GM12801 (cell line): ENCODE results near the gene PCID2.

Source experiments
- TF ChIP-seq, protein P1 (sequence below): IDR thresholded peaks from one replicate; pipeline ENCODE4 v1.5.1; 2011; ENCODE audit warnings: control low read depth; ENCODE audit not compliant: insufficient read length; ENCODE audit errors: extremely low read depth

PCID2 gene

DNA sequence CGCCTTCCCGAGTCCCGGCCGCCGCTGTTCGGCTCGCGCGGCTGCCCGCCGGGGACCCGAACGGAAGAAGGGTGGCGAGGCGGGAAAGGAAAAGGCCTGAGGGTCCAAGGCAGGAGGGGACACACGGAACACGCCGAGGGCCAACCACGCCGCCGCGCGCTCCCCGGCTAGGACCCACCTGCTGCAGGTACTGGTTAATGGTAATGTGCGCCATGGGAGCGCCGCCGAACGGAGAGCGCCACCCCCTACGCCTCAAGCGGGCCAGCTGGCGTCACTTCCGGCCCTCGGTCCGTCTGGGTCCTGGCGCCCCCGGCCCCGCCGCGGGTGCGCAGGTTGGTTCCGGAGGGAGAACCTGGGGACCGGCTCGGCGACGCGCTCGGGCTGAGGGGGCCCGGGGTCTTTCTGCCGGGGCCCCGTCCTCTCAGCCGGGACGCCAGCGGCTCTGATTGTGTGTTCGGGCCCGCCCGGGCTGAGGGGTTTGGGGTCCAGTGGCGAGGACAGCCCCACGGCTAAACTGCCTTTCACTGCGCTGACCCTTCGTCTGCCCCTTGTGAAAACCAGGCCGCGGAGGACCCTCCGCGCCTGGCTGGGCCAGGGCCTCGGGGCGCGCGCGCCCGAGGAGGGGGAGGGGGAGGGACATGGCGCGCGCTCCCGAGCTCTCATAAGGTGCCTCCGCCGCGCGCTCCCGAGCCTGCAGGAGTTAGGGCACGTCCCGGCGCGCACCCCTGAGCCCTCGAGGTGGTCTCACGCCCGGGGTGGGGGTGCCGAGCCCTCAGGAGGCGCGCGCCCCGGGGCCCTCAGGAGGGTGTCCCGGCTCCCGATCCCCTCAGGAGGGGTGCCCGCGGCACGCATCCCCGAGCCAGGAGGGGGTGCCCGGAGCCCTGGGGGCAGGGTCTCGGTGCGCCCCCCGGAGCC lies at the start of gene PCID2:
TSS of gene PCID2 (minus strand) at position 249 of the 915 bp plus-strand sequence. CDS start at position 214, 35 bp downstream.
- TF ChIP-seq, protein P1, sequence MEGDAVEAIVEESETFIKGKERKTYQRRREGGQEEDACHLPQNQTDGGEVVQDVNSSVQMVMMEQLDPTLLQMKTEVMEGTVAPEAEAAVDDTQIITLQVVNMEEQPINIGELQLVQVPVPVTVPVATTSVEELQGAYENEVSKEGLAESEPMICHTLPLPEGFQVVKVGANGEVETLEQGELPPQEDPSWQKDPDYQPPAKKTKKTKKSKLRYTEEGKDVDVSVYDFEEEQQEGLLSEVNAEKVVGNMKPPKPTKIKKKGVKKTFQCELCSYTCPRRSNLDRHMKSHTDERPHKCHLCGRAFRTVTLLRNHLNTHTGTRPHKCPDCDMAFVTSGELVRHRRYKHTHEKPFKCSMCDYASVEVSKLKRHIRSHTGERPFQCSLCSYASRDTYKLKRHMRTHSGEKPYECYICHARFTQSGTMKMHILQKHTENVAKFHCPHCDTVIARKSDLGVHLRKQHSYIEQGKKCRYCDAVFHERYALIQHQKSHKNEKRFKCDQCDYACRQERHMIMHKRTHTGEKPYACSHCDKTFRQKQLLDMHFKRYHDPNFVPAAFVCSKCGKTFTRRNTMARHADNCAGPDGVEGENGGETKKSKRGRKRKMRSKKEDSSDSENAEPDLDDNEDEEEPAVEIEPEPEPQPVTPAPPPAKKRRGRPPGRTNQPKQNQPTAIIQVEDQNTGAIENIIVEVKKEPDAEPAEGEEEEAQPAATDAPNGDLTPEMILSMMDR = no peak

DNA sequence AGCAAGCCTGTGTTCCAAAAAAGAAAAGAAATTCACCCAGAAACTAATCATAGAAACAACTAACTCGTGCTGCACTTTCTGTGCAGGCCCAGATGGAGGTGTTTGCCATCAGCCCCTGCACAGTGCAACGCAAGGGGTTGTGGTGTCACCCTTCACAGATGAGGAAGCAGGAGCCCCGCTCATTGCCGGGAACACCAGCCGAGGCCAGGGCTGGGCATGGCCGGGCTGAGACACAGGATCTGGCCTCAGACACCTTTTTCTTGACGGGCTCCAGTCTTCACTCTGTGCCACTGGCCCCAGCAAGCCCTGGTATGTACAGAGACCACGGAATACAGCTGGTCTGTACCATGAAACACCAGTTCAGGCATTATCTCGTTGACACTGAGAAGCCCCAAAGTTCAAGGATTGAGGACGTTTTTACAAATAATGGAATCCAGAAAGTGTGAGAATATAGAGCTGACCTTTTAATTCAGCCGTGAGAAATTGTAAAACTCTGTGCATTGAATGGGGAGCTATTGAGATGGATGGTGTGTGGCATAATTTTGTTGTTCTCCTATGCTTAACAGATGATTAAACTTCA lies 44.1 kb upstream of the PCID2 start:
- TF ChIP-seq, protein P1 = no peak

DNA sequence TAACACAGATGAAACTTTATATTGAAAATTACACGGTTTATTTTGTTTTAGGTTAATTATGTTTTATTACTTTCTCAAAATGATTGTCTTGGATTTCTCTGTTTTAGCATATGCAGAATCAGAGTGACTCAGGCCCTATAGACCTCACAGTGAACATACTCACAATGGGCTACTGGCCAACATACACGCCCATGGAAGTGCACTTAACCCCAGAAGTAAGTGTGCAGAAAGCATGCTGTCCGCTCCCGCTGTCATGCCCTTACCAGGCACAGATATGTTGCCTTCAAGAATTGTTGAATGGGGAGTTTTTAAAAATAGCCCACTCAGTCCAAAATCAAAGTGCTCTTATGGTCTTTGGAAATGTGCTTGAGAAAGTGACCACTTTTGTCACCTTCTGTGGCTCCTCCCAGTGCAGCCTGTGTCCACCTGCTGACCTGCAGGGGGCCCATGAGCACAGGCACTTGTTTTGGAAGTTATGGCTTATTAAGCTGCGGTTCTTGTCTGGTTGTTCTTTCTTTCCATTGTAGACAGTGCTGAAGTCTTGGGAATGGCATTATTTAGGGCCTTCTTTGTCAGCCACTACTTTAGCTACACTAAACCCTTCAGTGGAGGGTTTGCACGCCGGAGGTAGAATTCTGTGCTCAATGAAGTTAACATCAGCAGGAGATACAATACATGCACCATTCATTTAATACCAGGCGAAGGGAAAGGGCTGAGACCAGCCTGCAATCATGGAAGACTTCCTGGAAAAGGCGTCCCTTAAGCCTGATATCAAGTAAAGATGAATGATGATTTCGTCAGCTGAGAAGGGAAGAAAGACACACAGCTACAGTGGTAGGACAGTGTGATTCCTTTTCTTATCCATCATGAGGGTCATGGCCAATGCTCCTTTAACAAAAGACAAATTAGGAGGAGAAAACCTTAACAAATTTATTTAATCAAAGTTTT lies 37.7 kb upstream of the PCID2 start:
- TF ChIP-seq, protein P1 = no peak

DNA sequence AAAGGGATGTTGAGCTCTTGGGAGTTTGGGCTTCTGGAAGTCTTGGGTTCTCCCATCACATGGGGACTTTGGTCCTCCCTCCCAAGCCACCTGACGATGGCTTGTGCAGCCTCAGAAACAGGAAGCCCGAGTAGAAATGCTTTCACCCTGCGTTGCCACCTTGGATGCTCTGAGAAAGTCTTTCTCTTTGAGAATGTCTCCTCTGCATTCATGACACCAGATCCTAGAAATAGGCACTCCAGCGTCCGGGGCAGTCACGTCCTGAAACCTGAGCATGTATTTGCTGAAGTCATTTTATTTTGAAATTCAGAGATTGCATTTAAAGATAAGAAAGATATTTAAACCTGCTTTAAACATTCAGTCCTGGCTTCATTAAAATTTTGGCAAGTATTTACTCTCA lies 35.4 kb upstream of the PCID2 start:
- TF ChIP-seq, protein P1 = no peak

DNA sequence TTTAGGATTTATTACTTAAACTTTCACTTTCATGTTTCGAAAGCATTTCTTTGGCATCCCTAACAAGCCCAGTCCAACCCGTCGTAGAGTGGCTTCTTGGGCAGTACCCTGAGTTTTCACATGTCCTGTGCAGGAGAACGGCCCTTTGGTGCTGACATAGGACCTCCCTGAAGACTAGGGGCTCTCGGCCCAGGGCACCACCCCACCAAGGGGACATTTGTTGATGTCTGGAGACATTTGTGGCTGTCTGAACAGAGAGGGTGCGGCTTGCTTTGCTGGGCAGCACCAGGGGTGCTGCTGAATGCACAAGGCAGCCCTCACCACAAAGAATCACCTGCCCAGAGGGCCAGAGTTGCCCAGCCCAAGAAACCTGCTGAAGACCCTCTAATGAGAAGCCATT lies 31.5 kb upstream of the PCID2 start:
- TF ChIP-seq, protein P1 = no peak

DNA sequence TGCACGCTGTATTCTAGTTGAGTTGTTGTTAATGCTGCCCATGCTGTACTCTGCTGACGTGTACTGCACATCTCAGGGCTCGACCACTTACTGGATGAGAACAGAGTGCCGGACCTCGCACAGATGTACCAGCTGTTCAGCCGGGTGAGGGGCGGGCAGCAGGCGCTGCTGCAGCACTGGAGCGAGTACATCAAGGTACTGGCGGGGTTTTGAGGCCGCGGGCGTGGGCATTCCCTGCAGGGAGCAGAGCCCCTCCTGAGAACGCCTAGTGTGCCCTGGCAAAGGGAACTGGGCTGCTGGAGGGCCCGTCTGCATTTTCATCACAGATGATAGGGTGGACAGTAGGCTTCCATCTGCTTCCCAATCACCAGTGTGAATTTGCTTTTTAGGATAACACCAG lies 30.9 kb upstream of the PCID2 start:
- TF ChIP-seq, protein P1 = no peak

DNA sequence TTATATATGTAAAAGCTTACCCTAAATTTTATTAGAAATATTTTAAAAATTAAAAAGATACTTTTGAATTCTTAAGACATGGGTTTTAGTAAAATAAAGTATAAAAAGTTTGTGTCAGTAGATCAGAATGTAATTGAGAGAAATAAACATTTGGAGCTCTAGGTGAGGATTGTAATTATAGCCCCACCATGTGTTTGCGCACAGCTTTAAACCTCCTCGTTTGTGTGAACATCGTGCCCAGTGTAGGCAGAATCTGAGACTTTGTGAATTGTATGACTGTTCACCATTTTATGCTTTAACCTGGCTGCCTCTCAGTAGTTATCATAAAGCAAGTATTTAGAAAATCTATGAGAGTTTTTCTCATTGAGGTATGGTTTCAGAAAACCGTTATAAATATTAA lies 30.1 kb upstream of the PCID2 start:
- TF ChIP-seq, protein P1 = no peak
